ENCODE results near the gene CIAO3.

CIAO3 gene

DNA sequence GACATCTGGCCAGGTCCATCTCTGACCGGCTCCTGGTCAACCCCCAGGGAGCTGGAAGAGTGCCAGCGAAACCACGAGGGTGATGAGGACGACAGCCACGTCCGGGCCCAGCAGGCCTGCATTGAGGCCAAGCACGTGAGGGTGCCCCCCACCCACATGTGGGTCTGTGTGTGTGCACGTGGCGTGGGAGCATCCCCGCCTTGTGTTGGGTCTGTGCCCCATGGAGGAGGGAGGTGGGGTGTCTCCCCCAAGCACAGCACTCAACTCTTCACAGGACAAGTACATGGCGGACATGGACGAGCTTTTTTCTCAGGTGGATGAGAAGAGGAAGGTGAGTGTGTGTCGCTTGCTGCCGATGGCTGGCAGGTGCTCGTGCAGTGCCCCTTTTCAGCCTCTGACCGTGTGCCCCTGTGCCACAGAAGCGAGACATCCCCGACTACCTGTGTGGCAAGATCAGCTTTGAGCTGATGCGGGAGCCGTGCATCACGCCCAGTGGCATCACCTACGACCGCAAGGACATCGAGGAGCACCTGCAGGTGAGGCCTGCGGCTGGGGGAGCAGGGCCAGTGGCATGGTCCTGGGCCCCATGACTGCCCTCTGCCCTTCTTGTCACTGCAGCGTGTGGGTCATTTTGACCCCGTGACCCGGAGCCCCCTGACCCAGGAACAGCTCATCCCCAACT is 58.9 kb downstream of the CIAO3 start (continued):
- TF ChIP-seq ZBTB17 (tag by site-specific recombination; IDR thresholded peaks at IDR 0.05) (peak; percentile 51; the same call in 1 of the 2 replicates), ZNF202 (tag by site-specific recombination; IDR thresholded peaks at IDR 0.05; ENCODE audit: borderline replicate concordance) (no peak), BCL11B (tag by site-specific recombination; IDR thresholded peaks at IDR 0.05; ENCODE audit: low read depth) (peak; percentile 93), ZBTB7A (tag by site-specific recombination; IDR thresholded peaks at IDR 0.05; ENCODE audit: low read depth) (peak; percentile 79), ZNF624 (tag by site-specific recombination; IDR thresholded peaks at IDR 0.05) (no peak), ZBTB8A (tag by site-specific recombination; IDR thresholded peaks at IDR 0.05) (peak; percentile 77), WT1 (tag by site-specific recombination; IDR thresholded peaks at IDR 0.05) (peak; percentile 43; the same call in 1 of the 2 replicates), ZNF610 (tag by site-specific recombination; IDR thresholded peaks at IDR 0.05; ENCODE audit: borderline replicate concordance) (no peak), ZFP41 (tag by site-specific recombination; IDR thresholded peaks at IDR 0.05; ENCODE audit: borderline replicate concordance) (no peak), IKZF3 (tag by site-specific recombination; IDR thresholded peaks at IDR 0.05) (no peak), ZBTB21 (tag by site-specific recombination; IDR thresholded peaks at IDR 0.05) (0 out of 2 replicates have a peak, but pooled peaks have one; percentile 50), HOXD13 (CRISPR knock-in tag; IDR thresholded peaks at IDR 0.05; ENCODE audit: borderline replicate concordance) (no peak), ZNF292 (tag by site-specific recombination; IDR thresholded peaks at IDR 0.05; ENCODE audit: borderline replicate concordance, low read depth) (no peak), HOXC10 (CRISPR knock-in tag; IDR thresholded peaks at IDR 0.05) (no peak), ZNF16 (tag by site-specific recombination; IDR thresholded peaks at IDR 0.05; ENCODE audit: low read depth) (no peak), ZNF132 (tag by site-specific recombination; IDR thresholded peaks at IDR 0.05; ENCODE audit: borderline replicate concordance) (no peak), ZSCAN30 (tag by site-specific recombination; IDR thresholded peaks at IDR 0.05) (peak; percentile 75), ZNF621 (tag by site-specific recombination; IDR thresholded peaks at IDR 0.05) (no peak), ZNF174 (tag by site-specific recombination; IDR thresholded peaks at IDR 0.05) (no peak), ZNF169 (tag by site-specific recombination; IDR thresholded peaks at IDR 0.05) (no peak), ZNF37A (tag by site-specific recombination; IDR thresholded peaks at IDR 0.05) (no peak), ZNF121 (tag by site-specific recombination; IDR thresholded peaks at IDR 0.05) (no peak), PRDM1 (tag by site-specific recombination; IDR thresholded peaks at IDR 0.05) (no peak), ZNF354C (tag by site-specific recombination; IDR thresholded peaks at IDR 0.05; ENCODE audit: borderline replicate concordance, low read depth) (no peak), ZNF274 (IDR thresholded peaks at IDR 0.05; ENCODE audit: low read length) (no peak), ZNF274 (tag by site-specific recombination; IDR thresholded peaks at IDR 0.05; ENCODE audit: borderline replicate concordance) (no peak), ZNF558 (tag by site-specific recombination; IDR thresholded peaks at IDR 0.05) (no peak), SETDB1 (IDR thresholded peaks at IDR 0.05; ENCODE audit: insufficient read length, low read length) (no peak)
- TF ChIP-seq, protein P1, sequence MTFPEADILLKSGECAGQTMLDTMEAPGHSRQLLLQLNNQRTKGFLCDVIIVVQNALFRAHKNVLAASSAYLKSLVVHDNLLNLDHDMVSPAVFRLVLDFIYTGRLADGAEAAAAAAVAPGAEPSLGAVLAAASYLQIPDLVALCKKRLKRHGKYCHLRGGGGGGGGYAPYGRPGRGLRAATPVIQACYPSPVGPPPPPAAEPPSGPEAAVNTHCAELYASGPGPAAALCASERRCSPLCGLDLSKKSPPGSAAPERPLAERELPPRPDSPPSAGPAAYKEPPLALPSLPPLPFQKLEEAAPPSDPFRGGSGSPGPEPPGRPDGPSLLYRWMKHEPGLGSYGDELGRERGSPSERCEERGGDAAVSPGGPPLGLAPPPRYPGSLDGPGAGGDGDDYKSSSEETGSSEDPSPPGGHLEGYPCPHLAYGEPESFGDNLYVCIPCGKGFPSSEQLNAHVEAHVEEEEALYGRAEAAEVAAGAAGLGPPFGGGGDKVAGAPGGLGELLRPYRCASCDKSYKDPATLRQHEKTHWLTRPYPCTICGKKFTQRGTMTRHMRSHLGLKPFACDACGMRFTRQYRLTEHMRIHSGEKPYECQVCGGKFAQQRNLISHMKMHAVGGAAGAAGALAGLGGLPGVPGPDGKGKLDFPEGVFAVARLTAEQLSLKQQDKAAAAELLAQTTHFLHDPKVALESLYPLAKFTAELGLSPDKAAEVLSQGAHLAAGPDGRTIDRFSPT (tag by site-specific recombination; IDR thresholded peaks at IDR 0.05), result peak; percentile 93
- TF ChIP-seq, protein P2, sequence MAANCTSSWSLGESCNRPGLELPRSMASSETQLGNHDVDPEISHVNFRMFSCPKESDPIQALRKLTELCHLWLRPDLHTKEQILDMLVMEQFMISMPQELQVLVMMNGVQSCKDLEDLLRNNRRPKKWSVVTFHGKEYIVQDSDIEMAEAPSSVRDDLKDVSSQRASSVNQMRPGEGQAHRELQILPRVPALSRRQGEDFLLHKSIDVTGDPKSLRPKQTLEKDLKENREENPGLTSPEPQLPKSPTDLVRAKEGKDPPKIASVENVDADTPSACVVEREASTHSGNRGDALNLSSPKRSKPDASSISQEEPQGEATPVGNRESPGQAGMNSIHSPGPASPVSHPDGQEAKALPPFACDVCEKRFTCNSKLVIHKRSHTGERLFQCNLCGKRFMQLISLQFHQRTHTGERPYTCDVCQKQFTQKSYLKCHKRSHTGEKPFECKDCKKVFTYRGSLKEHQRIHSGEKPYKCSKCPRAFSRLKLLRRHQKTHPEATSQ (tag by site-specific recombination; IDR thresholded peaks at IDR 0.05), result no peak
- TF ChIP-seq, protein P3, sequence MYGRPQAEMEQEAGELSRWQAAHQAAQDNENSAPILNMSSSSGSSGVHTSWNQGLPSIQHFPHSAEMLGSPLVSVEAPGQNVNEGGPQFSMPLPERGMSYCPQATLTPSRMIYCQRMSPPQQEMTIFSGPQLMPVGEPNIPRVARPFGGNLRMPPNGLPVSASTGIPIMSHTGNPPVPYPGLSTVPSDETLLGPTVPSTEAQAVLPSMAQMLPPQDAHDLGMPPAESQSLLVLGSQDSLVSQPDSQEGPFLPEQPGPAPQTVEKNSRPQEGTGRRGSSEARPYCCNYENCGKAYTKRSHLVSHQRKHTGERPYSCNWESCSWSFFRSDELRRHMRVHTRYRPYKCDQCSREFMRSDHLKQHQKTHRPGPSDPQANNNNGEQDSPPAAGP (tag by site-specific recombination; IDR thresholded peaks at IDR 0.05), result no peak; the same call in 1 of the 2 replicates
- TF ChIP-seq, protein P4, sequence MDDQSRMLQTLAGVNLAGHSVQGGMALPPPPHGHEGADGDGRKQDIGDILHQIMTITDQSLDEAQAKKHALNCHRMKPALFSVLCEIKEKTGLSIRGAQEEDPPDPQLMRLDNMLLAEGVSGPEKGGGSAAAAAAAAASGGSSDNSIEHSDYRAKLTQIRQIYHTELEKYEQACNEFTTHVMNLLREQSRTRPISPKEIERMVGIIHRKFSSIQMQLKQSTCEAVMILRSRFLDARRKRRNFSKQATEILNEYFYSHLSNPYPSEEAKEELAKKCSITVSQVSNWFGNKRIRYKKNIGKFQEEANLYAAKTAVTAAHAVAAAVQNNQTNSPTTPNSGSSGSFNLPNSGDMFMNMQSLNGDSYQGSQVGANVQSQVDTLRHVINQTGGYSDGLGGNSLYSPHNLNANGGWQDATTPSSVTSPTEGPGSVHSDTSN (CRISPR knock-in tag; IDR thresholded peaks at IDR 0.05), result no peak
- TF ChIP-seq, protein P5, sequence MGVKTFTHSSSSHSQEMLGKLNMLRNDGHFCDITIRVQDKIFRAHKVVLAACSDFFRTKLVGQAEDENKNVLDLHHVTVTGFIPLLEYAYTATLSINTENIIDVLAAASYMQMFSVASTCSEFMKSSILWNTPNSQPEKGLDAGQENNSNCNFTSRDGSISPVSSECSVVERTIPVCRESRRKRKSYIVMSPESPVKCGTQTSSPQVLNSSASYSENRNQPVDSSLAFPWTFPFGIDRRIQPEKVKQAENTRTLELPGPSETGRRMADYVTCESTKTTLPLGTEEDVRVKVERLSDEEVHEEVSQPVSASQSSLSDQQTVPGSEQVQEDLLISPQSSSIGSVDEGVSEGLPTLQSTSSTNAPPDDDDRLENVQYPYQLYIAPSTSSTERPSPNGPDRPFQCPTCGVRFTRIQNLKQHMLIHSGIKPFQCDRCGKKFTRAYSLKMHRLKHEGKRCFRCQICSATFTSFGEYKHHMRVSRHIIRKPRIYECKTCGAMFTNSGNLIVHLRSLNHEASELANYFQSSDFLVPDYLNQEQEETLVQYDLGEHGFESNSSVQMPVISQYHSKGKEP (tag by site-specific recombination; IDR thresholded peaks at IDR 0.05), result 0 out of 2 replicates have a peak, but pooled peaks have one; percentile 47
